ENCODE data around the gene TEAD1.

TEAD1 gene

GRCh38 chr11:12989428-12990161 lies 315.4 kb downstream of the TEAD1 start:
- no peak for DNase-seq (ENCODE audit: low spot score)

DNA sequence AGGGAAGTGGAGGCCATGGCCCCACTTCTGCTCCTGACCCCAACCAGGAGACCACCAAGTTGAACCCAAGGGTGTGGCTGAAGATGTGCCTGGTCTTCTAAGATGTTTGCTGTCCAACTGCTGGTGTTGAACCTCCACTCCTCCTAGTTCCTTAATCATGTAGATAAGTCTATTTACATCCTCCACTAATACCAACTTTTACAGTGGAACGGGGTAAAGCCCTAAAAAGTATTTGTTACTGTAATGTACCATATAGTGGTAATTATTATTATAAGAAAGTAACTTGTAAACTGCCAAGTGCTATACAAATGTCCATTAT lies 315.9 kb downstream of the TEAD1 start:
- no peak for DNase-seq (ENCODE audit: low spot score)

DNA sequence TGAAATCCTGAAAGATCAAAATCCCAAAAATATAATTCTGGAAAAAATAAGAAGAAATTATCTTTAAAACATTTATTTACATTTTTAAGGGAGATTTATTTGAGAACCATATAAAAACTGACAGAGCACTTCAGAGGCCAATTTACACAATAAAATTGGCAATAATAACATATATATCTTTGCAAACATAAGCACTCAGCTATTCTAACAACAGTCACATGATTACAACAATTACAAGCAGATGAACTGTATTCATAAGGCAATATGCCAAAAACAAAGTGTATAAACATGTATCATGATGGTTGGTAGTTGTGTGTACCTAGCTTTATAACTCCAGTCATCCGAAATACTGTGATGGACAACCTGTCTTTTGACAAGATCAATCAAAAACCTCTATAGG lies 317.2 kb downstream of the TEAD1 start:
- DNase-seq (ENCODE audit: low spot score): no peak

- no peak for DNase-seq (ENCODE audit: low spot score)
Measured at GRCh38 chr11:12993626-12994025, 319.4 kb downstream of the TEAD1 start.
